Measurements from ENCODE around the gene AMBRA1. TPM values are rescaled to one million over a fixed set of nuclear protein-coding genes. Genes with fewer than 3 reads are reported as not detected.
A peak's percentile ranks its signal among the peaks of the same experiment; 100 is the strongest.

Gene AMBRA1
- total RNA-seq, 1 donor from 2014 or later: 27.8 TPM

- no peak for DNase-seq
Measured at GRCh38 chr11:46565232-46565840, 28.5 kb downstream of the AMBRA1 start.

GRCh38 chr11:46564459-46564858 is 29.4 kb downstream of the AMBRA1 start:
- no peak for DNase-seq

GRCh38 chr11:46562527-46562926 is 31.3 kb downstream of the AMBRA1 start:
- DNase-seq: no peak

GRCh38 chr11:46560300-46560991 is 33.4 kb downstream of the AMBRA1 start:
- no peak for DNase-seq

GRCh38 chr11:46559815-46560214 is 34.0 kb downstream of the AMBRA1 start:
- DNase-seq: no peak

GRCh38 chr11:46557684-46558151 is 36.1 kb downstream of the AMBRA1 start:
- DNase-seq: no peak

- DNase-seq: no peak
Measured at GRCh38 chr11:46555267-46556054, 38.4 kb downstream of the AMBRA1 start.

- no peak for DNase-seq
Measured at GRCh38 chr11:46554213-46555147, 39.3 kb downstream of the AMBRA1 start.

- DNase-seq: no peak
Measured at GRCh38 chr11:46553814-46554212, 40.0 kb downstream of the AMBRA1 start.

- DNase-seq: no peak
Measured at GRCh38 chr11:46551261-46551660, 42.6 kb downstream of the AMBRA1 start.

GRCh38 chr11:46547579-46547978 is 46.2 kb downstream of the AMBRA1 start:
- no peak for DNase-seq

- no peak for DNase-seq
Measured at GRCh38 chr11:46543564-46543963, 50.3 kb downstream of the AMBRA1 start.

GRCh38 chr11:46541593-46542371 is 52.0 kb downstream of the AMBRA1 start:
- no peak for DNase-seq

GRCh38 chr11:46540807-46541206 is 53.0 kb downstream of the AMBRA1 start:
- no peak for DNase-seq

GRCh38 chr11:46537537-46538295 is 56.1 kb downstream of the AMBRA1 start:
- DNase-seq: peak; percentile 90

GRCh38 chr11:46537121-46537520 is 56.7 kb downstream of the AMBRA1 start:
- DNase-seq: no peak

- no peak for DNase-seq
Measured at GRCh38 chr11:46535688-46536087, 58.1 kb downstream of the AMBRA1 start.

- DNase-seq: peak; percentile 69
Measured at GRCh38 chr11:46534711-46535110, 59.1 kb downstream of the AMBRA1 start.

- DNase-seq: no peak
Measured at GRCh38 chr11:46533396-46534100, 60.3 kb downstream of the AMBRA1 start.

All from tongue (tissue), 2 donors.